Measurements from ENCODE around the gene PPP1R16B.
"Not testable (repeated sequence)": the region's sequence is repeated elsewhere in the genome, so short reads cannot be mapped to it uniquely, and the experiment has no call there.

Gene PPP1R16B

DNA sequence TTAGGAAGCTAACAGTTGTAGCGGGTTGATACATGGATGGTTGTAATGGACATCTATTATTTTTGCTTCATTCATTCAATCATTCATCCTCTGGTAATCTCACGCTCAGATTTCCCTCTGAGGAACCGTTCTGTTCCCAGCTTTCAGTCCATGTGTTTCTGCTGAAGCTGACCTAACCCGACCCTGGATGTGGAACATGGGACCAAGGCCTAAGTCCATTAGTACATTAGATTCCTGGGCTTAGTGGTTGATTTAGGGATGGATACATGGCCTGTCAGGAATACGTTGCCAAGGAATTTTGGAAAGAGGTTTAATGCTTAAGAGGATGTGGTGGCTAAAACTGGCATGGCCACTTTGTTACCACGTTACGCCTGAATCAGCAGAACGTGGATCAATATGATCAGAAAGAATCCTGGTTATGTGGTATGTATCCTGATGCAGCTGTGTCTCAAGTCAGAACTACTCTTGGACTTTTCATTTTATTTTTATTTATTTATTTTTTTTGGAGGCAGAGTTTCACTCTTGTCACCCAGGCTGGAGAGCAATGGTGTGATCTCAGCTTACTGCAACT, 152.5 kb downstream of the PPP1R16B start:
- Histone ChIP-seq H3K9me3 (no peaks in the 10 kb centered on the region), H3K36me3 (no peaks in the 10 kb centered on the region), H3K27ac (no peak overlapping the region), H3K4me1 (ENCODE audit: control insufficient read depth in 1 of 2, insufficient read depth in 1 of 2, low read depth in 1 of 2, low read length in 1 of 2) (peaks cover 15 to 22% of the 10 kb centered on the region in 2 experiments), H3K4me3 (ENCODE audit: low read depth in 1 of 2, low read length in 1 of 2) (no peak overlapping the region), H3K27me3 (no peaks in the 10 kb centered on the region)
- no peak for TF ChIP-seq CTCF (IDR thresholded peaks at IDR 0.05)

GRCh38 chr20:38960187-38960687, 154.7 kb downstream of the PPP1R16B start:
- peaks cover 20 to 21% of the 10 kb centered on the region in 2 experiments for H3K4me1 ChIP-seq (ENCODE audit: control insufficient read depth in 1 of 2, insufficient read depth in 1 of 2, low read depth in 1 of 2, low read length in 1 of 2)
- H3K27me3 ChIP-seq; H3K4me3 ChIP-seq (ENCODE audit: low read depth in 1 of 2, low read length in 1 of 2); H3K9me3 ChIP-seq; H3K27ac ChIP-seq; H3K36me3 ChIP-seq: not testable (repeated sequence)

DNA sequence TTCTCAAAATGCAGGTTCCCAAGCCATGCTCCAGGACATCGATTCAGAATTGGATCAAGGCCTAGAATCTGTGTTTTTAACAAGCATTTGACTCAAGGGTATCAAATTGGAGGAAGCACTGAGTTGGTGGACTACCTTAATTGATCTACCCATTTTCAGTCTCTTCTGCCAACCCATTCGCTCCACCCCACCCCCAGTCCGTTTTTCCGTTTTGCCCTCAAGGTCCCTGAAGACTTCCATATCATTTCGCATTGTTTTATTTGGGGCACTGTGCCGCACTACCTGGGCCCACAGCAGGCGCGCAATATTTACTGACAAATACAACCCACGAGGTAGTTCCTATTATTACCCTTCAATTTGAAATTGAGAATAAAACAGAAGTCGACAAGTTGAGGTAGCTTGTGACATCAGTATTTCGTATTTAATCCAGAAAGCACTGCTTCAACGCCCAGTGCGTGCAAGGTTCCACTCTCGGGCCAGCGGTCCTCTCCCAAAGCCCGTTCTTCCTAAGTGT, 156.1 kb downstream of the PPP1R16B start:
- no peak for TF ChIP-seq CTCF (IDR thresholded peaks at IDR 0.05)
- Histone ChIP-seq H3K27me3 (no peaks in the 10 kb centered on the region), H3K4me3 (ENCODE audit: low read depth in 1 of 2, low read length in 1 of 2) (peak overlapping the region; percentile 96 to 97)

DNA sequence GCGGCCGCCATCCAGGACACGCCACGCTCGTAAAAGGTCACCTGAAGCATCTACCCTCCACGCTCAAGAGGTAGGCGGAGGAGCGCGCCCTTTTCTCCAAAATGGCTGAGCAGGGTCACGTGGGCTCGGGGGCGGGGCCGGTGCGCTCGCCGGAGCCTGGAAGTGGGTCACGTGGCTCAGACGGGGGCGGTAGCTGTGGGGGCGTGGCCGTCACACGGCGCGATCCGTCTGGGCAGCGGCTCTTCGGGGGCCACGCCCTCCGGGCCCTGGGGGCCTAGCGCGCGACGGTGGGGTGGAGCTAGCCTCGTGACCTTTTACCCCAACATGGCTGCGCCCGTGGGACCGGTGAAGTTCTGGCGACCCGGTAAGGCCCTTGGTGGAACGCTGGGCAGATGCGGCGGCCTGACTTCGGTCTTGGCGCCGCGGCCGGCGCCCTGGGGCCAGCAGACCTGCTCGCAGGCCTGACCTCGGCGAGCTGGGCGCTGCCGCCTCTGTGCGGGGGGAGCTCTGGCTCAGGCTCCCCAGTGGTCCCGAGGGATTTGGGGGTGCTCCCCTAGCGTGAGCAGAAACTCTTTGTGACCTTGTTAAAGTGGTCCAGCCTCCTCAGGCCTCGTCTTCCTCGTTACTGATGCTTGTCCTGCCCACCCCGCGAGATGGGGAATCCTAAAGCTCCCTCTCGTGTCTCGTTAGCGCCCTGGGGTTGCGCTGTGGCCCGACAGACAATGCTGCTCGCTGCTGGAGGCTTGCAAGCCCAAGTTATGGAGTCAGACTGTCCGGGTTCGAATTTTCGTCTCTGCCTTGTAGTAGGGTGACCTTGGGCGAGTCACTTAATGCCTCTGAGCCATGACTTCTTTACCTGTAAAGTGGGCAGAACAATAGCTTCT, 156.8 kb downstream of the PPP1R16B start, which contains the start of gene DHX35:
Gene DHX35, plus strand, starts transcription at position 301 of the 884 bp plus-strand sequence. Its CDS starts 24 bp downstream, at position 325.
- no peaks in the 10 kb centered on the region for H3K9me3 ChIP-seq
- no peaks in the 10 kb centered on the region for H3K36me3 ChIP-seq
- H3K27ac ChIP-seq, result peak within 1 kb of the TSS; percentile 73
- H3K27me3 ChIP-seq, result no peaks in the 10 kb centered on the region
- H3K4me1 ChIP-seq (ENCODE audit: control insufficient read depth in 1 of 2, insufficient read depth in 1 of 2, low read depth in 1 of 2, low read length in 1 of 2), result peaks cover 20 to 21% of the 10 kb centered on the region in 2 experiments
- peak within 1 kb of the TSS; percentile 96 to 97 for H3K4me3 ChIP-seq (ENCODE audit: low read depth in 1 of 2, low read length in 1 of 2)
- TF ChIP-seq CTCF (IDR thresholded peaks at IDR 0.05), result peak; percentile 10

More for the DNA sequence above, 156.1 kb downstream of the PPP1R16B start:
- Histone ChIP-seq H3K9me3 (no peaks in the 10 kb centered on the region), H3K4me1 (ENCODE audit: control insufficient read depth in 1 of 2, insufficient read depth in 1 of 2, low read depth in 1 of 2, low read length in 1 of 2) (peaks cover 20 to 21% of the 10 kb centered on the region in 2 experiments), H3K36me3 (no peaks in the 10 kb centered on the region), H3K27ac (peak overlapping the region; percentile 73)

DNA sequence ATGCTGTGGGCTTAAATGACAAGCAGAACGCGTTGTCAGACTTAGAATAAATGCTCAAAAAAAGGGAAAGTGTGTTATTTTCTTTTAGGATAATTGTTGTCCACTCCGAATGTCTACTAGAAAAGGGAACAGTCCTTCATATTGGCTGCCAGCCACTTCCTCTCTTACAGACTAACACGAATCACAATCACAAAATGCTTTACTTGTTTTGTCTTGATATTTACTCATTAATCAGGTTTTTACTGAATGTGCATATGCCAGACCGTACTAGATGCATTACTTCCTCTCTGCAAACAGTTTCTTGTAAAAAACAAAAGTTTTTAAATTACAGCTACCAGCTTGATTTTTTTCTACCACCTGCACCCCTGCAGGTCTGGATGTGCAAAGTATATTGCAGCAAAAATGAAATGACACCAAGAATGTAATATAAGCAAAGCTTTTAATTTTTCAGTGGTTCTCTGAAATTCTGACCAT, 157.5 kb downstream of the PPP1R16B start:
- H3K4me3 ChIP-seq (ENCODE audit: low read depth in 1 of 2, low read length in 1 of 2), result peak overlapping the region; percentile 96 to 97
- peaks cover 20 to 21% of the 10 kb centered on the region in 2 experiments for H3K4me1 ChIP-seq (ENCODE audit: control insufficient read depth in 1 of 2, insufficient read depth in 1 of 2, low read depth in 1 of 2, low read length in 1 of 2)
- no peak for TF ChIP-seq CTCF (IDR thresholded peaks at IDR 0.05)
- no peaks in the 10 kb centered on the region for H3K27me3 ChIP-seq
- H3K9me3 ChIP-seq, result no peaks in the 10 kb centered on the region
- H3K36me3 ChIP-seq, result peaks cover 1% of the 10 kb centered on the region
- peak overlapping the region; percentile 73 for H3K27ac ChIP-seq

Data from neutrophil (primary cell).